Neural crest cell (in vitro differentiated cells): ENCODE results near the gene ERBIN. TPM values are rescaled to one million over a fixed set of nuclear protein-coding genes. Genes with fewer than 3 reads are reported as not detected.

Experiments
- DNase-seq: peaks from one replicate; pipeline ENCODE4 v3.0.0; 2021; ENCODE audit warnings: low read depth, mixed read lengths, low spot score
- H3K27ac Mint-ChIP-seq: one replicate; pipeline ENCODE4 v1.8.0; 2021; ENCODE audit warnings: mild to moderate bottlenecking, mixed read lengths; ENCODE audit not compliant: unreplicated experiment
- H3K27me3 Mint-ChIP-seq: 2 replicates; pipeline ENCODE4 v1.8.0; 2021; ENCODE audit warnings: low read depth, mild to moderate bottlenecking, mixed read lengths
- H3K36me3 Mint-ChIP-seq: 2 replicates; pipeline ENCODE4 v1.8.0; 2021; ENCODE audit warnings: low read depth, mild to moderate bottlenecking, mixed read lengths
- H3K4me1 Mint-ChIP-seq: 2 replicates; pipeline ENCODE4 v1.8.0; 2021; ENCODE audit warnings: mixed read lengths
- H3K4me3 Mint-ChIP-seq: one replicate; pipeline ENCODE4 v1.8.0; 2021; ENCODE audit warnings: mild to moderate bottlenecking, mixed read lengths
- H3K9me3 Mint-ChIP-seq: 2 replicates; pipeline ENCODE4 v1.8.0; 2021; ENCODE audit warnings: mixed read lengths
- CTCF ChIP-seq: fragments of 200-600 bp; sonication (generic); conservative IDR thresholded peaks from 2 replicates; pipeline ENCODE4 v1.5.0; 2021; ENCODE audit warnings: antibody characterized with exemption, mild to moderate bottlenecking
- total RNA-seq: library from RNA; stranded (reverse); gene quantifications from 2 replicates; pipeline ENCODE4 v1.2.1, GENCODE V29; 2021

ERBIN gene
- total RNA-seq, 1 donor from 2014 or later, result 52.2 TPM

- no peak for TF ChIP-seq CTCF
- DNase-seq, result no peak
- no peak overlapping the region for H3K4me3 Mint-ChIP-seq
- H3K36me3 Mint-ChIP-seq, result peaks cover 17% of the 10 kb centered on the region
- peaks cover 6% of the 10 kb centered on the region for H3K9me3 Mint-ChIP-seq
- no peaks in the 10 kb centered on the region for H3K4me1 Mint-ChIP-seq
- no peaks in the 10 kb centered on the region for H3K27me3 Mint-ChIP-seq
- peak overlapping the region; percentile 46 for H3K27ac Mint-ChIP-seq
Measured at GRCh38 chr5:66009277-66009676, 82.9 kb downstream of the ERBIN start.

GRCh38 chr5:66010476-66010875, 84.1 kb downstream of the ERBIN start:
- no peak for DNase-seq
- H3K4me3 Mint-ChIP-seq, result no peak overlapping the region
- H3K4me1 Mint-ChIP-seq, result no peaks in the 10 kb centered on the region
- no peak overlapping the region for H3K27ac Mint-ChIP-seq
- no peaks in the 10 kb centered on the region for H3K27me3 Mint-ChIP-seq
- no peak for TF ChIP-seq CTCF
- H3K9me3 Mint-ChIP-seq, result peaks cover 3% of the 10 kb centered on the region
- peaks cover 7% of the 10 kb centered on the region for H3K36me3 Mint-ChIP-seq

- no peaks in the 10 kb centered on the region for H3K9me3 Mint-ChIP-seq
- no peaks in the 10 kb centered on the region for H3K4me1 Mint-ChIP-seq
- H3K27me3 Mint-ChIP-seq, result no peaks in the 10 kb centered on the region
- H3K36me3 Mint-ChIP-seq, result peaks cover 8% of the 10 kb centered on the region
- no peak for DNase-seq
- TF ChIP-seq CTCF, result no peak
- H3K4me3 Mint-ChIP-seq, result no peak overlapping the region
- no peak overlapping the region for H3K27ac Mint-ChIP-seq
Measured at GRCh38 chr5:66012271-66012670, 85.9 kb downstream of the ERBIN start.

- Mint-ChIP-seq H3K27ac (no peak overlapping the region), H3K4me1 (no peaks in the 10 kb centered on the region), H3K9me3 (peaks cover 6% of the 10 kb centered on the region), H3K27me3 (no peaks in the 10 kb centered on the region), H3K4me3 (no peak overlapping the region), H3K36me3 (peaks cover 15% of the 10 kb centered on the region)
- DNase-seq, result no peak
- no peak for TF ChIP-seq CTCF
Measured at GRCh38 chr5:66013397-66013796, 87.0 kb downstream of the ERBIN start.

- Mint-ChIP-seq H3K36me3 (peaks cover 15% of the 10 kb centered on the region), H3K4me3 (no peak overlapping the region), H3K27me3 (no peaks in the 10 kb centered on the region), H3K27ac (no peak overlapping the region), H3K4me1 (no peaks in the 10 kb centered on the region), H3K9me3 (peaks cover 6% of the 10 kb centered on the region)
- DNase-seq, result no peak
- no peak for TF ChIP-seq CTCF
Measured at GRCh38 chr5:66013906-66014305, 87.5 kb downstream of the ERBIN start.
